ENCODE measurements around the gene NOP53.
"Not testable (repeated sequence)": the region's sequence is repeated elsewhere in the genome, so short reads cannot be mapped to it uniquely, and the experiment has no call there.

NOP53 gene

DNA sequence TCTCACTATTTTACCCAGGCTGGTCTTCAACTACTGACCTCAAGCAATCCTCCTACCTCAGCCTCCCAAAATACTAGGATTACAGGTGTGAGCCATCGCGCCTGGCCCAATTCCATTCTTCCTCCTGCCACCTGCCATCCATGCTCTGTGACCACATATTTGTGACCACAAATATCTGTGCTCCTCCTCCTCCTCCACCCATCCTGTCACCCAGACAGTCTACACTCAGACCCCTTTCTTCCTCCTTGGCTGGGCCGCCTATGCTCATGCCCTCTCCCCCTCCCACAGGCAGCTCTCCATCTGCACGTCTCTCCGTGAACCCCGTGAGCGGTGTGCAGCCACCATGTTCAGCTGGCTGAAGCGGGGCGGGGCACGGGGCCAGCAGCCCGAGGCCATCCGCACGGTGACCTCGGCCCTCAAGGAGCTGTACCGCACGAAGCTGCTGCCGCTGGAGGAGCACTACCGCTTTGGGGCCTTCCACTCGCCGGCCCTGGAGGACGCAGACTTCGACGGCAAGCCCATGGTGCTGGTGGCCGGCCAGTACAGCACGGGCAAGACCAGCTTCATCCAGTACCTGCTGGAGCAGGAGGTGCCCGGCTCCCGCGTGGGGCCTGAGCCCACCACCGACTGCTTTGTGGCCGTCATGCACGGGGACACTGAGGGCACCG, 28.9 kb upstream of the NOP53 start:
- DNase-seq (ENCODE audit: low read depth in 2 of 3, low spot score in 2 of 3) = no peak

DNA sequence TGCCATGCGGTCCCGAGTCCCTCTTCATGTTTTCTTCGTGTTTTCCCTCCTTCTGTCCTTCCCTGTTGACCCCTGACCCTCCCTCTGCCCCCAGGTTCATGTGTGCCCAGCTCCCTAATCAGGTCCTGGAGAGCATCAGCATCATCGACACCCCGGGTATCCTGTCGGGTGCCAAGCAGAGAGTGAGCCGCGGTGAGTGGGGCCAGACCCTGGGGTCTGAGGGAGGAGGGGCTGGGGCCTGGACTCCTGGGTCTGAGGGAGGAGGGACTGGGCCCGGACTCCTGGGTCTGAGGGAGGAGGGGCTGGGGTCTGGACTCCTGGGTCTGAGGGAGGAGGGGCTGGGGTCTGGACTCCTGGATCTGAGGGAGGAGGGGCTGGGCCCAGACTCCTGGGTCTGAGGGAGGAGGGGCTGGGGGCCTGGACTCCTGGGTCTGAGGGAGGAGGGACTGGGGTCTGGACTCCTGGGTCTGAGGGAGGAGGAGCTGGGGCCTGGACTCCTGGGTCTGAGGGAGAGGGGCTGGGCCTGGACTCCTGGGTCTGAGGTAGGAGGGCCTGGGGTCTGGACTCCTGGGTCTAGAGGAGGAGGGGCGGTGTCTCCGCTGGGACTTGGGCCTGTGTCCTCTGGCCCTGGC, 26.8 kb upstream of the NOP53 start:
- DNase-seq (ENCODE audit: low read depth in 2 of 3, low spot score in 2 of 3) = not testable (repeated sequence)

DNA sequence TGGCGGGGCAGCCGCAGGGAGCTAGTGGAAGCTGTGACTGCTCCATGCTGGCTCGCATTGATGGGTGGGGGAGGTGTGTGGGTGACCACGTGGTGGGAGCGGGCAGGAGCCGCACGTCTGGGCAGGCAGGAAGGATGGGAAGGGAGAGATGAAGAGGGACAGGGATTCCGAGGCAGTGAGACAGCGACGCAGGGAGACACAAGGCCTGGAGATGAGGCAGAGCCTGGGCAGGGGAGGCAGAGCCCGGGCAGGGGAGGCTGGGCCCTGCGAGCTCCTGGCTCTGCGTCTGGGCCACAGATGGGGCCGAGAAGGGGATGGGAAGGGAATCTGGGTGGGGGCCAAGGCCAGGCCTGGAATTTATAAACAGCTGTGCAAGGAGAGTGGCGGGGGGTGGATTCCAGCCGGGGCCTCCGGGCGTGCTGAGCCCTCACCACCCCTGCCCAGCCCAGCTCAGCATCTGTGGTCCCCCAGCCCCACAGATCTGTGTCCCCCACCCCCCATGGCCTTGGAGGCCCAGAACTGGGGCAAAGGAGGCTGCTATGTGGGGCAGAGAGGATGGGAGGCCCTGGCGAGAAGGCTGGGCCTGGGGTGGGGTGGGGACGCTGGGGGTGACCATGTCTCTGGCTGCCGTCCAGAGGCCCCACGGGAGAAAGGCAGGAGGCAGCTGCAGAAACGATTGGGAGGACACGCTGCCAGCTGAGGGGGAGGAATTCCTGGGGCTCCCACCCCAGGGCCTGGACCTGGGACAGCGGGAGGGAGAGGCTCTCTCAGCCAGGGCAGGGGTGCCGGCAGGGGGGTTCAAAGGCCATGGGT, 26.1 kb upstream of the NOP53 start:
- DNase-seq (ENCODE audit: low read depth in 2 of 3, low spot score in 2 of 3) = no peak

DNA sequence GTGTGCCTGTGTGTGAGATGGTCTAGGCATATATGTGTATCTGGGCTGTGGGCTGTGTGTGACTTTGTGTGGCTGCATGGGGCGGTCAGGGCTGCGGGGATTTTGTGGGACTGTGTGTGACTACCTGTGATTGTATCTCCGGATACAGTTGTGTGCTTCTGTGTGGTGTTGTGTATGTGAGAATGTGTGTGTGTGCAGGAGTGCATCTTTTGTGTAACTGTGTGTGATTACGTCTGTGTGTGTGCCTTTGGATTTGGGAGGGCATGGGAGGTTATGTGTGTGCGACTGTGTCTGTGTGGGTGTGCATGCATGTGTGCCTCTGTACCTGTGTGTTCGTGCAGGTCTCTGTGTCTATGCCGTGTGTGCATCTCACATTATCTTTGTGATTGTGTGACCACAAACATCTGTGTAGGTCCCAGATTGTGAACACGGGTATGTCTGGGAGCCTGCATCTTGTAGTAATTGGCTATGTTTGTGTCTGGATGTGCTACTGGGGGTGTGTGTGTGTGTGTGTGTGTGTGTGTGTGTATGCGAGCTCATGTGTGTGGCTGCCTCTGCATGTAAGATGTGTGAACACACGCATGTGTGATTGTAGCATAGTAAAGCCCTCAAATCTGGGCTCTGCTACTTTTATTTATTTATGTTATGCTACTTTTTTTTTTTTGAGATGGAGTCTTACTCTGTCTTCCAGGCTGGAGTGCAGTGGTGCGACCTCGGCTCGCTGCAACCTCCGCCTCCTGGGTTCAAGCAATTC, 24.5 kb upstream of the NOP53 start:
- no peak for DNase-seq (ENCODE audit: low read depth in 2 of 3, low spot score in 2 of 3)

DNA sequence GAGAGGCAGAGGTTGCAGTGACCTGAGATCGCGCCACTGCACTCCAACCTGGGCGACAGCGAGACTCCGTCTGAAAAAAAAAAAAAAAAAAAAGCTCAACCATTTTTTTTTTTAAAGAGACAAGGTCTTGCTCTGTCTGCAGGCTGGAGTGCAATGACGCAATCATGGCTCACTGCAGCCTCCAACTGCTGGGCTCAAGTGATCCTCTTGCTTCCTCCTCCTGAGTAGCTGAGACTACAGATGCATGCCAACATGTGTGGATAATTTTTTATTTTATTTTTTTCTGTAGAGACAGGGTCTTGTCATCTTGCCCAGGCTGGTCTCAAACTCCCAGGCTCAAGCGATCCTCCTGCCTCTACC, 21.8 kb upstream of the NOP53 start:
- no peak for DNase-seq (ENCODE audit: low read depth in 2 of 3, low spot score in 2 of 3)

DNA sequence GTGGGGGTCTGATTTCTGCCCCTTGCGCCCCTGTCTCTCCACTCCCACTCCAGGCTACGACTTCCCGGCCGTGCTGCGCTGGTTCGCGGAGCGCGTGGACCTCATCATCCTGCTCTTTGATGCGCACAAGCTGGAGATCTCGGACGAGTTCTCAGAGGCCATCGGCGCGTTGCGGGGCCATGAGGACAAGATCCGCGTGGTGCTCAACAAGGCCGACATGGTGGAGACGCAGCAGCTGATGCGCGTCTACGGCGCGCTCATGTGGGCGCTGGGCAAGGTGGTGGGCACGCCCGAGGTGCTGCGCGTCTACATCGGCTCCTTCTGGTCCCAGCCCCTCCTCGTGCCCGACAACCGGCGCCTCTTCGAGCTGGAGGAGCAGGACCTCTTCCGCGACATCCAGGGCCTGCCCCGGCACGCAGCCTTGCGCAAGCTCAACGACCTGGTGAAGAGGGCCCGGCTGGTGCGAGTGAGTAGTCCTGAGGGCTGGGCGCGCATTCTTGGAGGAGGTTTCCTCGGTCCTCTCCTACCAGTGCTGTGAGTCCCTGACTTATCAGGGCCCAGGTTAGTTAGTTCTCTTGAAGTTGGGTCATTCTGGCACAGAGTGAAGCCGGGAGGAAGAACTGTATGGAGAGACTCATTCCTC, 19.5 kb upstream of the NOP53 start:
- DNase-seq (ENCODE audit: low read depth in 2 of 3, low spot score in 2 of 3) = no peak

DNA sequence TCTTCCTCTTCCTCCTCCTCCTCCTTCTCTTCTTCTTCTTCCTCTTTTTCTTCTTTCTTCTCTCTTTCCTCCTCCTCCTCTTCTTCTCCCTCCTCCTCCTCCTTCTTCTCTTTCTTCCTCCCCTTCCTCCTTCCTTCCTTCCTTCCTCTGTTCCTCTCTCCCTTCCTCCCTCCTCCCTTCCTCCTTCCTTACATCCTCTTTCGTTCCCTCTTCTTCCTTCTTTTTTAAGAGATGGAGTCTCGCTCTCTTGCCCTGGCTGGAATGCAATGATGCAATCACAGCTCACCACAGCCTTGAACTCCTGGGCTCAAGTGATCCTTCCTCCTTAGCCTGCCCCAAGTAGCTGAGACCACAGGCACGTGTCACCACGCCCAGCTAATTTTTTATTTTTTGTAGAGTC, 18.9 kb upstream of the NOP53 start:
- no peak for DNase-seq (ENCODE audit: low read depth in 2 of 3, low spot score in 2 of 3)

DNA sequence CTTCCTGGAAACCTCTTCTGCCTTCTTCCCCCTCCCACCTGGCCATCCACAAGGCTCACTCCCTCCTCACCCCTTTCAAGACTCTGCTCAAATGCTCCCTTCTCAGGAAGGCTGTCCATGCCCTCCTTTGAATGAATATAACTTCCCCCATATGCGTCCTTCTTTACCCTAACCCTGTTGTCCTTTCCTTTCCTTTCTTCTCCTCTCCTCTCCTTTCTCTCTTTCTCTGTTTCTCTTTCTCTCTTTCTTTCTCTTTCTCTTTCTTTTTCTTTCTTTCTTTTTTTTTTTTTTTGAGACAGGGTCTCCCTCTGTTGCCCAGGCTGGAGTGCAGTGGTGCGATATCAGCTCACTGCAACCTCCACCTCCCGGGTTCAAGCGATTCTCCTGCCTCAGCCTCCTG, 17.1 kb upstream of the NOP53 start:
- not testable (repeated sequence) for DNase-seq (ENCODE audit: low read depth in 2 of 3, low spot score in 2 of 3)

DNA sequence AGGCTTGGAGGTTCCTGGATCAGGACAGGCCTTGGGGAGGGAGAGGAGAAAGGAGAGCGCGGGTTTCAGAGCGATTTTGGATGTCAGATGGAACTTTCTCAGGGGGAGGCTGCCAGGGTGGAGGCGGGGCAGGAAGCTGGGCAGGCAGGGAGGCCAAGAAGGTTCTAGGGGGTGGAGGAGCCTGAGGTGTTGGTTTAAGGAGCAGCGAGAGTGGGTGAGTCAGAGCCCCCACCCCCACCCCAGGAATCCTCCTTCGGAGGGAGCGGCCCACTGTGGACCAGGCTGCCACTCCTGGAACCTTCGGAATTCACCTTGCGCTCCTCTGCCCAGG, 15.9 kb upstream of the NOP53 start:
- no peak for DNase-seq (ENCODE audit: low read depth in 2 of 3, low spot score in 2 of 3)

DNA sequence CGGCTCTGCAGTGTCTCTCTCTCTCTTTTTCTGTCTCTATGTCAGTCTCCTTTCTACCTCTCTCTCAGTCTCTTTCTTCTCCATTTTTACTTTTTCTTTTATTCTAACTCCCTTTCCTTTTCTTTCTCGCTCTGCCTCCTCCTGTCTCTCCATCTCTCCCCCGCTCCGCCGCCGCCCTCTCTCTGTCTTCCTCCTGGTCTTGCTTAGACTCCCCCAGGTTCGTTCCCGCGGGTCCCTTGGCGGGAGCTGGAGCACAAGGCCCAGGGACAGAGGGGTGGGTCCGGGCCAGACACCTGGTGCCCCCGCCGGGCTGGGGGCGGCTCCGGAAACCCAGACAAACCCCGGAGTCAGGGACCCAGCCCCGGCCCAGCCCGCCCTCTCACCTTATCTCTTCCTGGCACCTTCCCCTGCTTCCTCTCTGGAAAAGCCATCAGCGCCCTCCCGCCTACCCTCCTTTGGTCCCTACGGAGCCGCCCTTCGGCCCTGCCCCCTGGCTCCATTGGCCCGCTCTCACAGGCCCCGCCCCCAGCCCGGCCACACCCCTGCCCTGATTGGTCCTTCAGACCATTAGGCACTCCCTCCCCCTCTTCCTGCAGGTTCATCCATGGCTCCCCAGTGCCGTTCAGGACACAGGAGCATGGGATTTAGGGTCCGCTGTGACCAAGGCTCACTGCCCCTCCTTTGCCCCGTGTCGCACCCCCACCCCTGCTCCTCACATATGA, 15.4 kb upstream of the NOP53 start:
- DNase-seq (ENCODE audit: low read depth in 2 of 3, low spot score in 2 of 3) = peak in 1 of 3 experiments; percentile 40

DNA sequence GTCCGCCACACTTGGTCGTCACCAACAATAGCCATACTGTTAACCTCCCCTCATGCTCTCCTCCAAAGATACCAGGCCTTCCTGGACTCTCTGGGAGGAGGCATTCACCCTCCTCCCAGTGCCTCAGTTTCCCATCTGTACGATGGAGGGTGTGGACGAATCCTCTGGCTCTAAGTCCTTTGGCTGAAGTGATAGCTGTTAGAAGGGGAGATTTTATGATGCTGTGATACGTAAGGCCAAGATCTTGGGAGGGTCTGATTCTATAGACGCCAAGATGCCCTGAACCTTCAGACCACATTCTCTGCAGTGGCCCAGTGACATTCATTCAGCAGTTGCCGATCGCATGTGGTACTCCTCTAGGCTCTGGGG, 14.8 kb upstream of the NOP53 start:
- DNase-seq (ENCODE audit: low read depth in 2 of 3, low spot score in 2 of 3) = no peak

DNA sequence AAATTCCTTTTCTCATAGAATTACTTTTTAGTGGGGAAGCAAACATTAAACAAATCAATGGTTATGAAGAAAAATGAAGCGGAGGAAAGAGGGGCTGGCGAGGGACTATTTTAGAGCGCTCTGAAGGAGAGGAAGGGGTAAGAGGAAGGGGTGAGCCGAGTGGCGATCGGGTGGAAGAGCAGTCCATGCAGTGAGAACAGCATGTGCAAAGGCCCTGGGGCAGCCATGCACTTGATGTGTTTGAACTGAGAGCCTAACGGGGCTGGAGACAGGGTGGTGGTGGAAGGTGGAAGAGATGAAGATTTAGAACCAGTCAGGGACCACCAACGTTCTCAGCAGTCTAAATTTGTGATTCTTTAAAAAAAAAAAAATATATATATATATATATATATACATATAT, 14.4 kb upstream of the NOP53 start:
- DNase-seq (ENCODE audit: low read depth in 2 of 3, low spot score in 2 of 3) = no peak

DNA sequence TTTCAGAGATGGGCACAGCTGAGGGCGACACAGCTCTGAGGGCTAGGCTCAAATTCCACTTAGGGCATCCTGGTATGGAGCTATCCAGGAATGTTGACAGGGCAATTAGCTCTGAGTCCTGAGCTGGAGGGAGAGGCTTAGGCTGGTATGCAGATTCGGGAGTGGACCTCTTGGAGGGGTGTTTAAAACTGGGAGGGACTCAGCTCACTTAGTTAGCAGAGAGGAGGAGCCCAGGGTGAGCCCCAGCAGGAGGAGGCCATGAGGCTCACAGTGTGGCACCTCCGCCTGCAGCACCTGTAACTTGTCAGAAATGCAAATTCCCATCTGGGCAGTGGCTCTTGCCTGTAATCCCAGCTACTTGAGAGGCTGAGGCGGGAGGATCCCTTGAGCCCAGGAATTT, 10.2 kb upstream of the NOP53 start:
- DNase-seq (ENCODE audit: low read depth in 2 of 3, low spot score in 2 of 3) = no peak

DNA sequence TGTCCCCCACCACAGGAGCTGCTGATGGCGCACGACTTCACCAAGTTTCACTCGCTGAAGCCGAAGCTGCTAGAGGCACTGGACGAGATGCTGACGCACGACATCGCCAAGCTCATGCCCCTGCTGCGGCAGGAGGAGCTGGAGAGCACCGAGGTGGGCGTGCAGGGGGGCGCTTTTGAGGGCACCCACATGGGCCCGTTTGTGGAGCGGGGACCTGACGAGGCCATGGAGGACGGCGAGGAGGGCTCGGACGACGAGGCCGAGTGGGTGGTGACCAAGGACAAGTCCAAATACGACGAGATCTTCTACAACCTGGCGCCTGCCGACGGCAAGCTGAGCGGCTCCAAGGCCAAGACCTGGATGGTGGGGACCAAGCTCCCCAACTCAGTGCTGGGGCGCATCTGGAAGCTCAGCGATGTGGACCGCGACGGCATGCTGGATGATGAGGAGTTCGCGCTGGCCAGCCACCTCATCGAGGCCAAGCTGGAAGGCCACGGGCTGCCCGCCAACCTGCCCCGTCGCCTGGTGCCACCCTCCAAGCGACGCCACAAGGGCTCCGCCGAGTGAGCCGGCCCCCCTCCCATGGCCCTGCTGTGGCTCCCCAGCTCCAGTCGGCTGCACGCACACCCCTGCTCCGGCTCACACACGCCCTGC, 4.4 kb upstream of the NOP53 start:
- no peak for DNase-seq (ENCODE audit: low read depth in 2 of 3, low spot score in 2 of 3)

DNA sequence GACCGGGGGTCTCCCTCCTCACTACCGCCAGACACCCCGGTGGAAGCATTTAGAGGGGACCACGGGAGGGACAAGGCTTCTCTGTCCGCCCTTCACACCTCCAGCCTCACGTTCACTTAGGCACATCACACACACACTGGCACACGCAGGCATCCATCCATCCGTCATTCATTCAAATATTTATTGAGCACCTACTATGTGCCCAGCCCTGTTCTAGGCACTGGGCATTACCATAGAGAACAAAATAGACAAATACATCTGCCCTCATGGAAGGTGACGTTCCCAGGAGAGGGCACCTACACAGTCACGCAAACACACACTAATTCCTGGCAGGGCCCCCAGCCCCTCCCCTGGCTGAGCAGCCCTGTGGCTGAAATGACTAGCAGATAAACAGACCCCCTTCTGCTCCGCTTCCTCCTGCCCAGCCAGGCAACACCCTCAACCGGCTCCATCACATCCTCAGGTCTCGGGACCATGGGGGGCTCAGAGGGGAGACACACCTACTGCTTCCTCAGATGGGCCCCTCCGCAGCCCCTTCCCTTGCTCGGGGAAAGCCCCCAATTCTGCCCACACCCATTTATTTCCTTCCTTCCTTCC, 3.7 kb upstream of the NOP53 start:
- DNase-seq (ENCODE audit: low read depth in 2 of 3, low spot score in 2 of 3) = no peak

DNA sequence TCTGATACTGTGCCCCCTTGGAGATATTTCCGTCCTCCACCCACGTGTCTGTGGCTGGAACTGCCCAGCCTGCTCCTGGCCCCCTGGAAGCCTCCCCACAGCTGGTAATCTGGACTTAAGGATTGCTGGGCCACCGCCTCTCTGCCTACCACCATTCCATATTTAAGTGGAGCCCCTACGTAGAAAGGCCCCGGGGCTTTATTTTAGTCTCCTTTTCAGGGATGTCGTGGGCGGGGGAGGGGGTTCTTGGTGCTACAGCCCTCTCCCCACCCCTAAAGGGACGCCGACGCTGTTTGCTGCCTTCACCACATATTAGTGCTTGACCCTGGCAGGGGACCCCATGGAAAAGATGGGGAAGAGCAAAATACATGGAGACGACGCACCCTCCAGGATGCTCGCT, 2.7 kb upstream of the NOP53 start:
- no peak for DNase-seq (ENCODE audit: low read depth in 2 of 3, low spot score in 2 of 3)

DNA sequence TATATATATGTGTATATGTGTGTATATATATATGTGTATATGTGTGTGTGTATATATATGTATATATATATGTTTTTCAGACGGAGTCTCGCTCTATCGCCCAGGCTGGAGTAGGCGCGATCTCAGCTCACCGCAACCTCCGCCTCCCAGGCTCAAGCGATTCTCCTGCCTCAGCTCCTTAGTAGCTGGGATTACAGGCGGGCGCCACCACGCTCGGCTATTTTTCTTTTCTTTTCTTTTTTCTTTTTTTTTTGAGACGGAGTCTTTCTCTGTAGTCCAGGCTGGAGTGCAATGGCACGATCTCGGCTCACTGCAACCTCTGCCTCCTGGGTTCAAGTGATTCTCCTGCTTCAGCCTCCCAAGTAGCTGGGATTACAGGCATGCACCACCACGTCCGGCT, 783 bp downstream of the NOP53 start:
- DNase-seq (ENCODE audit: low read depth in 2 of 3, low spot score in 2 of 3) = not testable (repeated sequence)

DNA sequence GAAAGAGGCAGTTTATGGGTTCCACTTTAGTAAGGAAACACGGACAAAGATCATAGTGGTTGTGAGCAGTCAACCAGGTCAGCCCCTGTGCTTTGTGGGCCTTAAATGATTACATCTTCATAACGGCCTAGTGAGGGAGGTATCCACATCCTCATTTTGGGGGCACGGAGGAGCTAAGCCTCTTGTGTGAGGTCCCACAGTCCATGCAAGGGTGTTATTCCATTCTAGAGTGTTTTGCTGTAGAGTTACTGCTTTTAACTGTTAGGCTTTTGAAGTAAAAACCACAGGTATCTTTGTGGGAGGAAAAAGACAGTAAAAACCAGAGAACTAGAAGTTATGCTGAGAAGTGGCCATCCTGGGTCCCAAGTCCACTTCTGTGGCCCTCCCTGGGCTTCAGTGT, 4.0 kb downstream of the NOP53 start:
- no peak for DNase-seq (ENCODE audit: low read depth in 2 of 3, low spot score in 2 of 3)

DNA sequence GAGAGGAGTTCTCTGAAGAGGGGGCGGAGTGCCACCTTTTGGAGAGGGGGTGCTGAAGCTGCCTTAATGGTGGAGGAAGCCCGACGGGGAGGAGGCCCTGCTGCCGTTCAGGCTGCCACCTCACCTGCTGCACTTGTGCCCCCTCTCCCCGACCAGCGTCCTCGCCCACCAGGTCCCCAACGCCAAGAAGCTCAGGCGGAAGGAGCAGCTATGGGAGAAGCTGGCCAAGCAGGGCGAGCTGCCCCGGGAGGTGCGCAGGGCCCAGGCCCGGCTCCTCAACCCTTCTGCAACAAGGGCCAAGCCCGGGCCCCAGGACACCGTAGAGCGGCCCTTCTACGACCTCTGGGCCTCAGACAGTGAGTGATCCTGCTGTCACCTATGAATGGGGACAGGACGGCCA, 5.4 kb downstream of the NOP53 start:
- DNase-seq (ENCODE audit: low read depth in 2 of 3, low spot score in 2 of 3) = no peak
